Stimulated activated CD8-positive, alpha-beta memory T cell treated with anti-CD3 and anti-CD28 coated beads, Interleukin-15, amount 100 ng/mL, for 48 hours (primary cell): ENCODE data around the gene LACC1.

ENCODE experiments used
- DNase-seq, 2 donors: peaks; one replicate each; pipeline ENCODE4 v3.0.0-alpha.2; 2020; ENCODE audit warnings: low read depth in 2 of 2

The LACC1 gene

DNA sequence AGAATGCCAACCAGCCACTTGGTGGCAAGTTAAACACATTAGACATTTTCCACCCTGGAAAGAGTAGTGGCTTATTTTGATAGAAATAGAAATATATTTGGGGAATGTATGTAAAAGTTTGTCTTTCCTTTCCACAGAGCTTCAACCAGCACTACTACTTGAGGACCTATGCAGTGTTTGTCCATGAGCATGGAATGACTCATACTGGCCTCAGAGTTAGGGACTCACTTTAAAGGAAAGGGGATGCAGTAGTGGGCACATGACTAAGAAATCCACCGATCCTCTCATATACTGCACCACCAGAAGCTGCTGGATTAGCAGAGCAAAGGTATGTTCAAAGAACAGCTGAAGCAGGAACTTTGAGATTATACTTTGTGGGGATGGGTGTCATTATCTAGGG lies 62.6 kb downstream of the LACC1 start:
- no peak for DNase-seq
